Measurements from ENCODE around the gene UBE2G2. TPM values are rescaled to one million over a fixed set of nuclear protein-coding genes. Genes with fewer than 3 reads are reported as not detected.

Gene UBE2G2
- total and polyA plus RNA-seq, 4 donors: 27.4 to 83.5 (median 40.9) TPM

DNA sequence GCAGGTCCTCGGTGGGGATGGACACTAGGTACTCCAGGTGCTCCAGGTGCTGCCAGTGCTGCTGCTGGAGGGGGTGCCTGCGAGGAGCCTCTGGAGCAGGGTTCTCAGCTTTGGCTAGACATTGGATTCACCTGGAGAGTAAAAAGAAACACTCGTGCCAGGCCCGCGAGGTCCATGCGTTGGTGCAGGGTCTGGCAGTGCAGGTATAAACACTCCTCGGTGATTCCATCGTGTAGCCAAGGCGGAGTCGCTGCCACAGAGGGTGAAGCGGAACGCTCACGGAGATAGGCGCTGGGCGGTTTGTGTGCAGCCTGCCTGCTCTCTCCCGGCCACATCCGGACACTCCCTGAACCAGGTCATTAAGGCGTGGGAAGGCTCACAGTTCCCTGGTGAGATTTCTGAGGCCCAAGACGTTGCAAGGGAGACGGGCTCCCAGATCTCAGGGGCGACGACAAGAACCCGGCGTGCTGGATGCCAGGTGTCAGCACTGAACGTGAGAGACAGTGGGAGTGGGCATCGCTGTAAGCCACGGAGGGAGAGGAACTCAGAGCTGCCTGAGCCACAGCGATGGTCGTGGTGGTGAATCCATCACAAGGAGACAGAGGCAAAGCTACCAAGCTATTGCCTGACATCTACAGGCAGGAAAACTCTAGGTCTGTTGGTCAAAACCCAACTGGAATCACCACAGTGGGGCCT is 33.5 kb upstream of the UBE2G2 start:
- no peak for DNase-seq (ENCODE audit: low spot score)

DNA sequence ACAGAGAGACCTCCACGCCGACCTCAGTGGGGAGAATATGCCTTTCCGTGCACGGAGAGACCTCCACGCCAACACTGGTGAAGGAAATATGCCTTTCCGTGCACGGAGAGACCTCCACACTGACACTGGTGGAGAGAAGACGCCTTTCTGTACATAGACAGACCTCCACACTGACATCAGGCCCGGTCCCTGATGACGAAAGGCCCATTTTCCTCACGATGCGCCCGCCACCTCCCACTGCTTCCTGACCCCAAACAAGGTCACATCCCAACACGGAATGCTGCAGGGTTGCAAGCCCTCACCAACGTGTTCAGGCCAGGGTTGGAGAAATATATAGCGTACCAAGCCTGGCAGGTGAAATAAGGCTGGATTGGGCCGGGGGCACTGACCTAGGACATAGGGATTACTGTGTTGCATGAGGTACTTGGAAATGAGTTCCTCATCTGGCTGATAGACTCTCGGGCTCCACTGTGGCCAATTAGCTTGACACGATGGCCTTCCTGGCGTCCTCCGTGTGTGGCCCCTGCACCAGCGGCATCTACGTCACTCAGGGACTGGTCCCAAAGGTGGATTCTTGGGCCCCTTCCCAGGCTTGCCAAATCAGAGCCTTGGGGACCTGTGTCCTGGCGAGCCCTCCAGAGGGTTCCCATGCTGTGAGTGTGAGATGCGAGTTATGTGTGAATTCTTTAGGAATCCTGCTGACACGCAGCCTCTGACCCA is 32.8 kb upstream of the UBE2G2 start:
- Histone ChIP-seq H3K27me3 (ENCODE audit: control insufficient read depth in 4 of 4, insufficient read depth in 4 of 4, low read length in 3 of 4) (no peaks in the 10 kb centered on the region), H3K9me3 (ENCODE audit: control insufficient read depth in 4 of 4, low read length in 3 of 4) (peaks cover 0 to under 1% (median 0%) of the 10 kb centered on the region in 4 donors), H3K4me3 (ENCODE audit: low read depth in 1 of 3, low read length in 3 of 3) (no peak overlapping the region), H3K27ac (ENCODE audit: low read depth in 1 of 2, low read length in 2 of 2) (no peak overlapping the region), H3K4me1 (ENCODE audit: control insufficient read depth in 4 of 4, insufficient read depth in 4 of 4, low read length in 3 of 4) (no peaks in the 10 kb centered on the region), H3K36me3 (ENCODE audit: control insufficient read depth in 4 of 4, insufficient read depth in 3 of 4, low read depth in 1 of 4, low read length in 3 of 4) (no peaks in the 10 kb centered on the region), H3K9ac (ENCODE audit: low read depth in 1 of 2, low read length in 2 of 2) (no peak overlapping the region)
- TF ChIP-seq HNF4G (IDR thresholded peaks at IDR 0.05) (no peak), MAX (IDR thresholded peaks at IDR 0.05) (no peak), NR2F2 (IDR thresholded peaks at IDR 0.05) (no peak), REST (IDR thresholded peaks at IDR 0.05) (no peak), EGR1 (IDR thresholded peaks at IDR 0.05; ENCODE audit: low read depth in 2 of 2) (no peak), RAD21 (IDR thresholded peaks at IDR 0.05) (no peak), TAF1 (conservative IDR thresholded peaks at IDR 0.05) (no peak), FOXA2 (IDR thresholded peaks at IDR 0.05) (no peak)
- 83% methylated on average over 26 of the region's 26 CpGs for WGBS
- DNase-seq (ENCODE audit: low spot score): no peak

More for the DNA sequence above, 33.5 kb upstream of the UBE2G2 start:
- no peaks in the 10 kb centered on the region for H3K9me3 ChIP-seq (ENCODE audit: control insufficient read depth in 4 of 4, low read length in 3 of 4)
- H3K36me3 ChIP-seq (ENCODE audit: control insufficient read depth in 4 of 4, insufficient read depth in 3 of 4, low read depth in 1 of 4, low read length in 3 of 4): no peaks in the 10 kb centered on the region
- no peak overlapping the region for H3K27ac ChIP-seq (ENCODE audit: low read depth in 1 of 2, low read length in 2 of 2)
- H3K4me3 ChIP-seq (ENCODE audit: low read depth in 1 of 3, low read length in 3 of 3): no peak overlapping the region
- TF ChIP-seq, protein P1, sequence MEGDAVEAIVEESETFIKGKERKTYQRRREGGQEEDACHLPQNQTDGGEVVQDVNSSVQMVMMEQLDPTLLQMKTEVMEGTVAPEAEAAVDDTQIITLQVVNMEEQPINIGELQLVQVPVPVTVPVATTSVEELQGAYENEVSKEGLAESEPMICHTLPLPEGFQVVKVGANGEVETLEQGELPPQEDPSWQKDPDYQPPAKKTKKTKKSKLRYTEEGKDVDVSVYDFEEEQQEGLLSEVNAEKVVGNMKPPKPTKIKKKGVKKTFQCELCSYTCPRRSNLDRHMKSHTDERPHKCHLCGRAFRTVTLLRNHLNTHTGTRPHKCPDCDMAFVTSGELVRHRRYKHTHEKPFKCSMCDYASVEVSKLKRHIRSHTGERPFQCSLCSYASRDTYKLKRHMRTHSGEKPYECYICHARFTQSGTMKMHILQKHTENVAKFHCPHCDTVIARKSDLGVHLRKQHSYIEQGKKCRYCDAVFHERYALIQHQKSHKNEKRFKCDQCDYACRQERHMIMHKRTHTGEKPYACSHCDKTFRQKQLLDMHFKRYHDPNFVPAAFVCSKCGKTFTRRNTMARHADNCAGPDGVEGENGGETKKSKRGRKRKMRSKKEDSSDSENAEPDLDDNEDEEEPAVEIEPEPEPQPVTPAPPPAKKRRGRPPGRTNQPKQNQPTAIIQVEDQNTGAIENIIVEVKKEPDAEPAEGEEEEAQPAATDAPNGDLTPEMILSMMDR (IDR thresholded peaks at IDR 0.05; ENCODE audit: low read depth, low read length, missing input control): no peak
- no peak for TF ChIP-seq GABPA (IDR thresholded peaks at IDR 0.05 in 1 of 2, conservative IDR thresholded peaks at IDR 0.05 in 1 of 2)
- no peak overlapping the region for H3K9ac ChIP-seq (ENCODE audit: low read depth in 1 of 2, low read length in 2 of 2)
- no peaks in the 10 kb centered on the region for H3K4me1 ChIP-seq (ENCODE audit: control insufficient read depth in 4 of 4, insufficient read depth in 4 of 4, low read length in 3 of 4)
- H3K27me3 ChIP-seq (ENCODE audit: control insufficient read depth in 4 of 4, insufficient read depth in 4 of 4, low read length in 3 of 4): no peaks in the 10 kb centered on the region
- WGBS: 83% methylated on average over 29 of the region's 29 CpGs

GRCh38 chr21:44833663-44834062 is 32.0 kb upstream of the UBE2G2 start:
- Histone ChIP-seq H3K9ac (ENCODE audit: low read depth in 1 of 2, low read length in 2 of 2) (no peak overlapping the region), H3K9me3 (ENCODE audit: control insufficient read depth in 4 of 4, low read length in 3 of 4) (peaks cover 0 to 7% (median 2%) of the 10 kb centered on the region in 4 donors), H3K4me1 (ENCODE audit: control insufficient read depth in 4 of 4, insufficient read depth in 4 of 4, low read length in 3 of 4) (no peaks in the 10 kb centered on the region), H3K27ac (ENCODE audit: low read depth in 1 of 2, low read length in 2 of 2) (no peak overlapping the region), H3K4me3 (ENCODE audit: low read depth in 1 of 3, low read length in 3 of 3) (no peak overlapping the region), H3K27me3 (ENCODE audit: control insufficient read depth in 4 of 4, insufficient read depth in 4 of 4, low read length in 3 of 4) (no peaks in the 10 kb centered on the region), H3K36me3 (ENCODE audit: control insufficient read depth in 4 of 4, insufficient read depth in 3 of 4, low read depth in 1 of 4, low read length in 3 of 4) (no peaks in the 10 kb centered on the region)
- 88% methylated on average over 5 of the region's 5 CpGs for WGBS
- DNase-seq (ENCODE audit: low spot score): no peak
- TF ChIP-seq YY1 (IDR thresholded peaks at IDR 0.05) (no peak), FOXA1 (IDR thresholded peaks at IDR 0.05) (no peak), FOXA2 (IDR thresholded peaks at IDR 0.05) (no peak), REST (IDR thresholded peaks at IDR 0.05) (no peak), RAD21 (IDR thresholded peaks at IDR 0.05) (no peak), JUND (IDR thresholded peaks at IDR 0.05) (no peak), SP1 (IDR thresholded peaks at IDR 0.05) (no peak), TAF1 (conservative IDR thresholded peaks at IDR 0.05) (no peak), EGR1 (IDR thresholded peaks at IDR 0.05; ENCODE audit: low read depth in 2 of 2) (no peak), ATF3 (IDR thresholded peaks at IDR 0.05) (no peak), HNF4G (IDR thresholded peaks at IDR 0.05) (no peak), HNF4A (conservative IDR thresholded peaks at IDR 0.05) (no peak)
